Upper lobe of right lung (tissue), 1 donor: ENCODE measurements around the gene SPACA6. TPM values are rescaled to one million over a fixed set of nuclear protein-coding genes. Genes with fewer than 3 reads are reported as not detected.
A peak's percentile ranks its signal among the peaks of the same experiment; 100 is the strongest.

Source experiments
- ATAC-seq: fragments of 200-7000 bp; cut with Tn5 transposase; one replicate; pipeline ENCODE4 v1.9.1; 2020; ENCODE audit warnings: mild to moderate bottlenecking, moderate library complexity
- DNase-seq: peaks from one replicate; pipeline ENCODE4 v3.0.0-alpha.2; 2020
- H3K27ac ChIP-seq: fragments of 200-600 bp; one replicate; pipeline ENCODE4 v1.8.0; 2022
- H3K27me3 ChIP-seq: fragments of 200-600 bp; one replicate; pipeline ENCODE4 v1.8.0; 2022; ENCODE audit warnings: mild to moderate bottlenecking
- H3K36me3 ChIP-seq: fragments of 200-600 bp; one replicate; pipeline ENCODE4 v1.8.0; 2022
- H3K4me1 ChIP-seq: fragments of 200-600 bp; one replicate; pipeline ENCODE4 v1.8.0; 2022
- H3K4me3 ChIP-seq: fragments of 200-600 bp; one replicate; pipeline ENCODE4 v1.8.0; 2022; ENCODE audit warnings: mild to moderate bottlenecking
- H3K9me3 ChIP-seq: fragments of 200-600 bp; one replicate; pipeline ENCODE4 v1.8.0; 2022
- intact Hi-C: fragments of 100-400 bp; cut with DNase I; formaldehyde crosslinking; loops from one replicate; pipeline ENCODE4 v1.11.0; 2022
- total RNA-seq: library from RNA; stranded (reverse); fragmentation: NEBNext Ultra II Directional; extraction: Animal tissue kit (Norgen Biotek cat#: 25700); gene quantifications from one replicate; pipeline ENCODE4 v1.2.1, GENCODE V29; 2021
- TF ChIP-seq, protein P1 (sequence below): fragments of 200-600 bp; IDR thresholded peaks from one replicate; pipeline ENCODE4 v1.8.0; 2022; ENCODE audit warnings: antibody characterized with exemption
- donor health status: DM: no; HTN: yes; CAD: no; lungs with severe emphysema.

SPACA6 gene
- total RNA-seq, 1 donor from 2014 or later, result 24.0 TPM

DNA sequence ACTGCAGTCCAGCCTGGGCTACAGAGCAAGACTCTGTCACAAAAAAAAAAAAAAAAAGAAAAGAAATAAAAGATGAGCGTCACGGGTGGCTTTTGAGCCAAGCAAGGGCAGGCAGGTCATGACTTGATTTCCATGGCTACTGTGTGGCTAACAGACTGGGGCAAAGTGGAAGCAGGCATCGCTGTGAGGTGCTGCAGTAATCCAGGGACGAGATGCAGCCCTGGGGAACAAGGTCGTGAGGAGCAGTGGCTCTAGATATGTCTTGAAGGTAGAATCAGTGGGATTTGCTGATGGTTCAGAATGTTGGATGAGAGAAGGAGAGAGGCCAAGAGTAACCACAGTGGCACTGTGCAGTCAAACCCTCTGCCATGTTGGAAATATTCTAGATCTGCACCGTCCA, 16.4 kb downstream of the SPACA6 start:
- Histone ChIP-seq H3K4me3 (no peak overlapping the region), H3K27ac (no peak overlapping the region), H3K4me1 (peaks cover 8% of the 10 kb centered on the region), H3K36me3 (peaks cover 27% of the 10 kb centered on the region), H3K9me3 (no peaks in the 10 kb centered on the region), H3K27me3 (no peaks in the 10 kb centered on the region)
- ATAC-seq (no peak), DNase-seq (no peak)
- TF ChIP-seq, protein P1, sequence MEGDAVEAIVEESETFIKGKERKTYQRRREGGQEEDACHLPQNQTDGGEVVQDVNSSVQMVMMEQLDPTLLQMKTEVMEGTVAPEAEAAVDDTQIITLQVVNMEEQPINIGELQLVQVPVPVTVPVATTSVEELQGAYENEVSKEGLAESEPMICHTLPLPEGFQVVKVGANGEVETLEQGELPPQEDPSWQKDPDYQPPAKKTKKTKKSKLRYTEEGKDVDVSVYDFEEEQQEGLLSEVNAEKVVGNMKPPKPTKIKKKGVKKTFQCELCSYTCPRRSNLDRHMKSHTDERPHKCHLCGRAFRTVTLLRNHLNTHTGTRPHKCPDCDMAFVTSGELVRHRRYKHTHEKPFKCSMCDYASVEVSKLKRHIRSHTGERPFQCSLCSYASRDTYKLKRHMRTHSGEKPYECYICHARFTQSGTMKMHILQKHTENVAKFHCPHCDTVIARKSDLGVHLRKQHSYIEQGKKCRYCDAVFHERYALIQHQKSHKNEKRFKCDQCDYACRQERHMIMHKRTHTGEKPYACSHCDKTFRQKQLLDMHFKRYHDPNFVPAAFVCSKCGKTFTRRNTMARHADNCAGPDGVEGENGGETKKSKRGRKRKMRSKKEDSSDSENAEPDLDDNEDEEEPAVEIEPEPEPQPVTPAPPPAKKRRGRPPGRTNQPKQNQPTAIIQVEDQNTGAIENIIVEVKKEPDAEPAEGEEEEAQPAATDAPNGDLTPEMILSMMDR, result no peak
- intact Hi-C loops, result no loop called here

DNA sequence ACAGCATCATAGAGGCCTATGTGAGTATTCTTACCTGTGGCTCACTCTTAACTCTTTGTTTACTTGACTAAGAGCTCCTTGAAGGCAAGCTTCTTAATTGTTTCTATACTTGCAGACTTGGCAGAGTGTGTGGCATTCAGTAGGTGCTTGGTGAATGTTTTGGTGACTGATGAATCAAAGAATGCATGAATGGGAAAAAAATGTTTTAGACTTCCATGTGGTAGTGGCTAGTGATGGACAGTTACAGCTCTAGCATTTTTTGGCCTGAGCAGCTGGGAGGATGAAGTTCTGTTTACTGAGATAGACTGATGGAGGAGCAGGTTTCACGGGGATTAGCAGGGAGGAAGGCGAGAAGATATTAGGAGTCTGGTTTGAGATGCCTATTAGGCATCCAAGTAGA, 17.0 kb downstream of the SPACA6 start:
- H3K36me3 ChIP-seq, result peaks cover 24% of the 10 kb centered on the region
- TF ChIP-seq, protein P1, result no peak
- ATAC-seq, result no peak
- H3K27ac ChIP-seq, result no peak overlapping the region
- intact Hi-C loops, result no loop called here
- H3K4me1 ChIP-seq, result peaks cover 3% of the 10 kb centered on the region
- no peaks in the 10 kb centered on the region for H3K9me3 ChIP-seq
- no peak for DNase-seq
- no peak overlapping the region for H3K4me3 ChIP-seq
- no peaks in the 10 kb centered on the region for H3K27me3 ChIP-seq

DNA sequence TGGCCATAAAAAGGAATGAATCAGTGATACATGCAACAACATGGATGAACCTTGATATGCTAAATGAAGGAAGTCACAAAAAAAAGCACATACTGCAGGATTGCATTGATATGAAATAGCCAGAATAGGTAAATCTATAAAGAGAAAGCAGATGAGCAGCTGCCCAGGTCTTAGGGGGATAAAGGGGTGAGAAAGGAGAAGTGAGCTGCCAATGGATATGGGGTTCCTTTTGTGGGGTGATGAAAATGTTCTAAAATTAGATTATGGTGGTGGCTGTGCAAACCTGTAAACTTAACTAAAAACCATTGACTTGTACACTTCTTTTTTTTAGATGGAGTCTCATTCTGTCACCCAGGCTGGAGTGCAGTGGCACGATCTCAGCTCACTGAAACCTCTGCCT, 18.6 kb downstream of the SPACA6 start:
- intact Hi-C loops, result no loop called here
- Histone ChIP-seq H3K4me1 (no peaks in the 10 kb centered on the region), H3K36me3 (peaks cover 9% of the 10 kb centered on the region), H3K27ac (no peak overlapping the region), H3K9me3 (no peaks in the 10 kb centered on the region), H3K27me3 (no peaks in the 10 kb centered on the region), H3K4me3 (no peak overlapping the region)
- TF ChIP-seq, protein P1, result no peak
- DNase-seq (no peak), ATAC-seq (no peak)

DNA sequence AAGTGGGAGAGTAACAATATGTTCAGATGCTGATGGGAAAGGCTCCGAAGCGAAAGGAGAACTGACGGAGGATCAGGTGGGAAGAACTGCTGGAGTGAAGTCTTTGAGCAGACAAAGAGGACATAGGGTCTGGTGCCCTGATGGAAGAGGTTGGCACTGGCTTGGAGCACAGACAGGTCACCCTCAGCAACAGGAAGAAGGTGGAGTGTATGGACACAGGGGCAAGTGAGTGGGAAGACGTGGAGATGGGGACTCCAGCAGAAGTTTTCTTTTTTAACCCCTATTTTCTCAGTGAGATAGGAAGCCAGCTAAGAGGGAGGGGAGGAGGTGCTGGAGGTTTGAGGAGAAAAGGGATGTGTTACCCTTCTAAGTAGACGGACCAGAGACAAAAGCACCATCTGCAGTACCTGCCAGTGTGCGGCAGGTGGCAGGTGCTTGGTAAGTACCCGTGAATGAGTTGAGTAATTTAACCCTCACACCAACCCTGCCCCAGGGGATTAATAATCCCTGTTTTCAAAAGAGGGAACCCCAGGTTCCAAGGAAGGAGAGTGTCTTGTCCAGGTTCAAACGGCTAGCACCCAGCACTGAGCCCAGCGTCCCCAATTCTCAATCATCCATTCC, 19.4 kb downstream of the SPACA6 start:
- intact Hi-C loops, result no loop called here
- no peak overlapping the region for H3K4me3 ChIP-seq
- no peak overlapping the region for H3K27ac ChIP-seq
- TF ChIP-seq, protein P1, result peak; percentile 32
- H3K27me3 ChIP-seq, result peaks cover 6% of the 10 kb centered on the region
- no peaks in the 10 kb centered on the region for H3K4me1 ChIP-seq
- peak; percentile 60 for ATAC-seq
- DNase-seq, result no peak
- no peaks in the 10 kb centered on the region for H3K9me3 ChIP-seq
- peaks cover under 1% of the 10 kb centered on the region for H3K36me3 ChIP-seq

DNA sequence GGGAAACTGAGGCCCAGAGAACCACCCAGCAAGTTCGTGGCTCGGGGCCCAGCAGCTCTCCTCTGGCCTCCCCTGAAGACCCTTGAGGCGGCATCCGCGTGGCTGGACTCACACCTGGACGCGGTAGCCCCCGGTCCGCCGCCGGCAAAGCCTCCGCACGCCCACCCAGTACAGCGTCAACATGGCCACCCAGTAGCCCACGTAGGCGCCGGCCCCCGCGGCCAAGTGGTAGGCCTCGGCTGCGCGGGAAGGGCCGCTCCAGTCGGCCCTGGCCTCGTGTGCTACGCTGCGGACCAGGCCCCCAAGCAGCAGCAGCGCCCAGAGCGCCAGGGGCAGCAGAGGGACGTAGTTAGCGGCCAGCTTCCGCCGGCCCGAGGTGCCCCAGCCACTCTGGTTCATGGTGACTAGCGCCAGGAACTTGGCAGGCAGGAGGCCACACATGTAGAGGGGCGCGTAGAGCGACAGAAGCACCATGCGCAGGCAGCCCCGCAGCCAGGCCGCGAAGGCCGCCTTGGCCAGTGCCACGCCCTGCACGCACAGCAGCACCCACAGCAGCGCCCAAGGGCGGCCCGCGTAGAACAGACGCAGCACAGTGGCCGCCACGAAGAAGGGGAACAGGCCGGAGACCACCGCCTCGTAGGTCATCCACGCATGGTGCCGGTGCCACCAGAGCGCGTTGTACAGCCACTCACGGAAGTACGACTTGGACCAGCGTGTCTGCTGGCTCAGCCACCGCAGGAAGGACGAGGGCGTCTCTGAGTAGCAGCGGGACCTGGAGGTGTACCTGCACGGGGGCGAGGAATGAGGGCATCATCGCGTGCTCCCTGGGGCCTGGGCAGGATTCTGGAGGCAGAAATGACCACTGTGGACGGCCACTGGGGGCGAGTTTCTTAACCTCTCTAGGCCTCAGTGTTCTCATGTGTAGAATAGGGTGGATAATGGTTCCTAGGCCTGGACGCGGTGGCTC, 20.5 kb downstream of the SPACA6 start:
- ATAC-seq (peak; percentile 25), DNase-seq (no peak)
- Histone ChIP-seq H3K27me3 (peaks cover 17% of the 10 kb centered on the region), H3K27ac (no peak overlapping the region), H3K4me3 (no peak overlapping the region), H3K9me3 (no peaks in the 10 kb centered on the region), H3K4me1 (no peaks in the 10 kb centered on the region), H3K36me3 (no peaks in the 10 kb centered on the region)
- TF ChIP-seq, protein P1, result no peak
- intact Hi-C loops, result no loop called here
